Measurements from ENCODE around the gene DLG2. TPM values are rescaled to one million over a fixed set of nuclear protein-coding genes. Genes with fewer than 3 reads are reported as not detected.

DLG2 gene
- total and polyA plus RNA-seq, 4 donors, result 0.30 to 5.5 (median 0.68) TPM

DNA sequence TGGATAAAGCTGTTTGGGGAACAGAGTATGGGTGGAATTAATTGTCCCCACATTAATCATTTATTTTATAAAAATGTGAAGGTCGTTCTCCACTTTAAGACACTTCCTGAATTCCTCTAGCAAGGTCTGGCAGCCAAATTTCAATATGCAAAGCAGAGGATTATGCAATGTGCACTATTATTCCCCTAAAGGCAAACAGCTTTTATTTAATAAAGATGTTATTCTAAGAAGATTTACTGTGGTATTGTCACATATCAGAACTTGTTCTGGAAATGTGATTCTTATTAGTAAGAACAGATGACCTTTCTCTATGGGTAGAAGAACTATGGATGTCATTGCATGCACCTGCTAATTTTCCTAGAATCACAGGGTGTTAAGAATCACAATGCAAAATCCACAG is 1212.2 kb downstream of the DLG2 start:
- DNase-seq (ENCODE audit: low spot score), result no peak
- TF ChIP-seq, protein P1, sequence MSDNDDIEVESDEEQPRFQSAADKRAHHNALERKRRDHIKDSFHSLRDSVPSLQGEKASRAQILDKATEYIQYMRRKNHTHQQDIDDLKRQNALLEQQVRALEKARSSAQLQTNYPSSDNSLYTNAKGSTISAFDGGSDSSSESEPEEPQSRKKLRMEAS (IDR thresholded peaks at IDR 0.05), result no peak
- TF ChIP-seq YY1 (IDR thresholded peaks at IDR 0.05), result no peak
- TF ChIP-seq, protein P2, sequence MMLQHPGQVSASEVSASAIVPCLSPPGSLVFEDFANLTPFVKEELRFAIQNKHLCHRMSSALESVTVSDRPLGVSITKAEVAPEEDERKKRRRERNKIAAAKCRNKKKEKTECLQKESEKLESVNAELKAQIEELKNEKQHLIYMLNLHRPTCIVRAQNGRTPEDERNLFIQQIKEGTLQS (IDR thresholded peaks at IDR 0.05), result no peak
- no peak for TF ChIP-seq FOXA2 (IDR thresholded peaks at IDR 0.05)
- TF ChIP-seq SP1 (IDR thresholded peaks at IDR 0.05), result no peak
- TF ChIP-seq, protein P3, sequence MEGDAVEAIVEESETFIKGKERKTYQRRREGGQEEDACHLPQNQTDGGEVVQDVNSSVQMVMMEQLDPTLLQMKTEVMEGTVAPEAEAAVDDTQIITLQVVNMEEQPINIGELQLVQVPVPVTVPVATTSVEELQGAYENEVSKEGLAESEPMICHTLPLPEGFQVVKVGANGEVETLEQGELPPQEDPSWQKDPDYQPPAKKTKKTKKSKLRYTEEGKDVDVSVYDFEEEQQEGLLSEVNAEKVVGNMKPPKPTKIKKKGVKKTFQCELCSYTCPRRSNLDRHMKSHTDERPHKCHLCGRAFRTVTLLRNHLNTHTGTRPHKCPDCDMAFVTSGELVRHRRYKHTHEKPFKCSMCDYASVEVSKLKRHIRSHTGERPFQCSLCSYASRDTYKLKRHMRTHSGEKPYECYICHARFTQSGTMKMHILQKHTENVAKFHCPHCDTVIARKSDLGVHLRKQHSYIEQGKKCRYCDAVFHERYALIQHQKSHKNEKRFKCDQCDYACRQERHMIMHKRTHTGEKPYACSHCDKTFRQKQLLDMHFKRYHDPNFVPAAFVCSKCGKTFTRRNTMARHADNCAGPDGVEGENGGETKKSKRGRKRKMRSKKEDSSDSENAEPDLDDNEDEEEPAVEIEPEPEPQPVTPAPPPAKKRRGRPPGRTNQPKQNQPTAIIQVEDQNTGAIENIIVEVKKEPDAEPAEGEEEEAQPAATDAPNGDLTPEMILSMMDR (IDR thresholded peaks at IDR 0.05; ENCODE audit: low read depth, low read length, missing input control), result no peak
- TF ChIP-seq EGR1 (IDR thresholded peaks at IDR 0.05; ENCODE audit: low read depth in 2 of 2), result no peak
- TF ChIP-seq HNF4A (conservative IDR thresholded peaks at IDR 0.05), result no peak
- no peak for TF ChIP-seq FOXA1 (IDR thresholded peaks at IDR 0.05)
- Histone ChIP-seq H3K27ac (ENCODE audit: low read depth in 1 of 2, low read length in 2 of 2) (no peak overlapping the region), H3K9ac (ENCODE audit: low read depth in 1 of 2, low read length in 2 of 2) (no peak overlapping the region), H3K4me1 (ENCODE audit: control insufficient read depth in 4 of 4, insufficient read depth in 4 of 4, low read length in 3 of 4) (no peaks in the 10 kb centered on the region), H3K4me3 (ENCODE audit: low read depth in 1 of 3, low read length in 3 of 3) (no peak overlapping the region), H3K36me3 (ENCODE audit: control insufficient read depth in 4 of 4, insufficient read depth in 3 of 4, low read depth in 1 of 4, low read length in 3 of 4) (no peaks in the 10 kb centered on the region), H3K9me3 (ENCODE audit: control insufficient read depth in 4 of 4, low read length in 3 of 4) (no peaks in the 10 kb centered on the region), H3K27me3 (ENCODE audit: control insufficient read depth in 4 of 4, insufficient read depth in 4 of 4, low read length in 3 of 4) (no peaks in the 10 kb centered on the region)
- WGBS, result 29% methylated on average over 1 of the region's 1 CpG

DNA sequence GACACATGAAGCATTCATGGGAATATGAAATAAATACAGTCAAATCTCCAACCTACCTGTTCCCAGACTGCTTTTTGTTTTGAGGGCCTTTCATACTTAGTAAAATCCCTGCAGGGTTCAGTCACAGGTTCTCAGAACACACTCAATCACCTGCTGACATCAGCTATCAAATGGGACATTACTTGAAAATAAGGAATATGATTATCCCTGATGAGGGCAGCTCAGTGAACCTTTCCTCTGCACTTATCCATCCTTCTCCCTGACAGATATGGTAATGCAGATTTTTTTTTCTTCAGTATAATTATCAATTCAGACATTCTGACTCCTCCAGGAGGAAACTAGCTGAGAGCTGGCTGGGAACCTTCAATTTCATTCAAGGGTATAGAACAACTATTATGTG is 1213.6 kb downstream of the DLG2 start:
- DNase-seq (ENCODE audit: low spot score), result no peak
- H3K36me3 ChIP-seq (ENCODE audit: control insufficient read depth in 4 of 4, insufficient read depth in 3 of 4, low read depth in 1 of 4, low read length in 3 of 4), result no peaks in the 10 kb centered on the region
- no peak overlapping the region for H3K4me3 ChIP-seq (ENCODE audit: low read depth in 1 of 3, low read length in 3 of 3)
- no peaks in the 10 kb centered on the region for H3K9me3 ChIP-seq (ENCODE audit: control insufficient read depth in 4 of 4, low read length in 3 of 4)
- H3K9ac ChIP-seq (ENCODE audit: low read depth in 1 of 2, low read length in 2 of 2), result no peak overlapping the region
- no peaks in the 10 kb centered on the region for H3K27me3 ChIP-seq (ENCODE audit: control insufficient read depth in 4 of 4, insufficient read depth in 4 of 4, low read length in 3 of 4)
- H3K27ac ChIP-seq (ENCODE audit: low read depth in 1 of 2, low read length in 2 of 2), result no peak overlapping the region
- no peak for TF ChIP-seq FOXA1 (IDR thresholded peaks at IDR 0.05)
- TF ChIP-seq, protein P1 (IDR thresholded peaks at IDR 0.05), result no peak
- TF ChIP-seq, protein P4, sequence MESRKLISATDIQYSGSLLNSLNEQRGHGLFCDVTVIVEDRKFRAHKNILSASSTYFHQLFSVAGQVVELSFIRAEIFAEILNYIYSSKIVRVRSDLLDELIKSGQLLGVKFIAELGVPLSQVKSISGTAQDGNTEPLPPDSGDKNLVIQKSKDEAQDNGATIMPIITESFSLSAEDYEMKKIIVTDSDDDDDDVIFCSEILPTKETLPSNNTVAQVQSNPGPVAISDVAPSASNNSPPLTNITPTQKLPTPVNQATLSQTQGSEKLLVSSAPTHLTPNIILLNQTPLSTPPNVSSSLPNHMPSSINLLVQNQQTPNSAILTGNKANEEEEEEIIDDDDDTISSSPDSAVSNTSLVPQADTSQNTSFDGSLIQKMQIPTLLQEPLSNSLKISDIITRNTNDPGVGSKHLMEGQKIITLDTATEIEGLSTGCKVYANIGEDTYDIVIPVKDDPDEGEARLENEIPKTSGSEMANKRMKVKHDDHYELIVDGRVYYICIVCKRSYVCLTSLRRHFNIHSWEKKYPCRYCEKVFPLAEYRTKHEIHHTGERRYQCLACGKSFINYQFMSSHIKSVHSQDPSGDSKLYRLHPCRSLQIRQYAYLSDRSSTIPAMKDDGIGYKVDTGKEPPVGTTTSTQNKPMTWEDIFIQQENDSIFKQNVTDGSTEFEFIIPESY (IDR thresholded peaks at IDR 0.05), result no peak
- TF ChIP-seq, protein P2 (IDR thresholded peaks at IDR 0.05), result no peak
- TF ChIP-seq HNF4G (IDR thresholded peaks at IDR 0.05), result no peak
- TF ChIP-seq FOXA2 (IDR thresholded peaks at IDR 0.05), result no peak
- TF ChIP-seq SP1 (IDR thresholded peaks at IDR 0.05), result no peak
- no peak for TF ChIP-seq RAD21 (IDR thresholded peaks at IDR 0.05)
- TF ChIP-seq EGR1 (IDR thresholded peaks at IDR 0.05; ENCODE audit: low read depth in 2 of 2), result no peak
- TF ChIP-seq, protein P3 (IDR thresholded peaks at IDR 0.05; ENCODE audit: low read depth, low read length, missing input control), result no peak
- no peak for TF ChIP-seq JUND (IDR thresholded peaks at IDR 0.05)
- no peaks in the 10 kb centered on the region for H3K4me1 ChIP-seq (ENCODE audit: control insufficient read depth in 4 of 4, insufficient read depth in 4 of 4, low read length in 3 of 4)
